K562 (cell line): ENCODE measurements around the gene JAM2. TPM values are rescaled to one million over a fixed set of nuclear protein-coding genes. Genes with fewer than 3 reads are reported as not detected.

ENCODE experiments used
- ATAC-seq: fragments of 200-7000 bp; cut with Tn5 transposase; 3 replicates; pipeline ENCODE4 v1.9.1; 2020; ENCODE audit warnings: moderate library complexity
- BruUV-seq: library from RNA; stranded (reverse); fragments of 400-500 nt; replicated peaks from 2 replicates; lab custom pipeline; 2021; lab: Mats Ljungman, UMichigan
- CTCF ChIA-PET: fragments of 300-600 bp; formaldehyde crosslinking; extraction: SDS; loops from one replicate; lab custom pipeline; 2021; ENCODE audit warnings: low intra/inter-chr PET ratio; lab: Yijun Ruan, JAX
- POLR2A ChIA-PET: fragments of 300-600, 350-650 bp; sonication (Branson Sonifier 250); formaldehyde crosslinking; extraction: SDS; loops from one replicate; lab custom pipeline; 2021; ENCODE audit warnings: antibody characterized with exemption, inconsistent platforms; lab: Yijun Ruan, JAX
- DNase-seq, 4 experiments: peaks; one replicate each; pipeline versions ENCODE4 v3.0.0 to v3.0.0-alpha.2; 2011 to 2018; ENCODE audit warnings: low spot score in 3 of 4, mixed read lengths in 3 of 4; ENCODE audit errors: extremely low read depth in 1 of 4
- FAIRE-seq: peaks from 2 replicates; lab custom pipeline; 2011; peaks lifted over from hg19 to GRCh38; lab: Jason Lieb, UNC
- H2AFZ ChIP-seq: 2 replicates; pipeline ENCODE4 v1.6.0; 2011; ENCODE audit warnings: low read depth, low read length, control low read depth, inconsistent platforms
- H3K27ac ChIP-seq: fragments of 200-600 bp; 3 replicates; pipeline ENCODE4 v1.8.0; 2011; ENCODE audit warnings: low read depth, mild to moderate bottlenecking, control low read depth, inconsistent platforms, low read length, moderate library complexity, mixed read lengths; ENCODE audit errors: extremely low read depth
- H3K27me3 ChIP-seq, 2 experiments: fragments of 300-600 bp in 1 of 2; 2 replicates in 1 of 2; 3 replicates in 1 of 2; pipeline versions ENCODE4 v1.6.0 to v1.8.0; 2011; ENCODE audit warnings: inconsistent platforms in 2 of 2, low read length in 2 of 2, mild to moderate bottlenecking in 1 of 2, mixed read lengths in 1 of 2, moderate library complexity in 1 of 2; ENCODE audit not compliant: control insufficient read depth in 2 of 2, insufficient read depth in 2 of 2
- H3K36me3 ChIP-seq: fragments of 300-600 bp; 3 replicates; pipeline ENCODE4 v1.8.0; 2011; ENCODE audit warnings: mild to moderate bottlenecking, low read length, inconsistent platforms; ENCODE audit not compliant: control insufficient read depth, insufficient read depth
- H3K4me1 ChIP-seq, 2 experiments: fragments of 200-600 bp in 1 of 2; replicated peaks in 1 of 2; 2 replicates in 1 of 2; 3 replicates in 1 of 2; pipeline versions ENCODE4 v1.5.1 to v1.8.0; 2011; ENCODE audit warnings: inconsistent platforms in 2 of 2, low read length in 2 of 2, mild to moderate bottlenecking in 1 of 2, mixed read lengths in 1 of 2, moderate library complexity in 1 of 2; ENCODE audit not compliant: control insufficient read depth in 2 of 2, insufficient read depth in 2 of 2
- H3K4me2 ChIP-seq: 2 replicates; pipeline ENCODE4 v1.6.1; 2011; ENCODE audit warnings: low read length, control low read depth, inconsistent platforms, mixed read lengths; ENCODE audit not compliant: insufficient read depth
- H3K4me3 ChIP-seq: fragments of 200-600 bp; sonication (generic), shearing (Covaris generic); 2 replicates; pipeline ENCODE4 v1.5.1; 2016; ENCODE audit warnings: control low read depth, inconsistent platforms
- H3K79me2 ChIP-seq: fragments of 200-600 bp; 3 replicates; pipeline ENCODE4 v1.8.0; 2011; ENCODE audit warnings: low read length, inconsistent platforms; ENCODE audit not compliant: control insufficient read depth, insufficient read depth
- H3K9ac ChIP-seq, 2 experiments: 2 replicates each; pipeline versions ENCODE4 v1.6.0 to v1.6.1; 2011; ENCODE audit warnings: low read depth in 2 of 2, low read length in 2 of 2, control low read depth in 1 of 2, inconsistent platforms in 1 of 2, mild to moderate bottlenecking in 1 of 2, mixed read lengths in 1 of 2; ENCODE audit not compliant: insufficient read depth in 1 of 2
- H3K9me1 ChIP-seq: one replicate; pipeline ENCODE4 v1.6.0; 2011; ENCODE audit warnings: inconsistent platforms, mild to moderate bottlenecking, low read length, moderate library complexity; ENCODE audit not compliant: control insufficient read depth, insufficient read depth
- H3K9me3 ChIP-seq: replicated peaks from 2 replicates; pipeline ENCODE4 v1.5.1; 2011; ENCODE audit warnings: low read depth, low read length, inconsistent platforms; ENCODE audit not compliant: control insufficient read depth, insufficient read depth
- H4K20me1 ChIP-seq: replicated peaks from 2 replicates; pipeline ENCODE4 v1.6.1; 2011; ENCODE audit warnings: low read length, inconsistent platforms, mixed read lengths; ENCODE audit not compliant: control insufficient read depth, insufficient read depth
- HDAC3 ChIP-seq: fragments of 450-650 bp; IDR thresholded peaks from 2 replicates; pipeline ENCODE4 v1.6.1; 2018; ENCODE audit warnings: borderline replicate concordance, mild to moderate bottlenecking, moderate library complexity; ENCODE audit not compliant: partially characterized antibody
- ZBED1 ChIP-seq: IDR thresholded peaks from 2 replicates; pipeline ENCODE4 v1.6.1; 2014
- ZBTB40 ChIP-seq, 2 experiments: fragments of 450-650 bp in 1 of 2; sonication (generic) in 1 of 2; formaldehyde crosslinking in 1 of 2; IDR thresholded peaks; 2 replicates each; pipeline versions ENCODE4 v1.7.1 to v1.9.0; 2016 to 2022; ENCODE audit warnings: inconsistent platforms in 1 of 2, mild to moderate bottlenecking in 1 of 2, missing genetic modification reagents in 1 of 2
- ZMIZ1 ChIP-seq, 2 experiments: fragments of 150-350 bp in 1 of 2; IDR thresholded peaks; 2 replicates each; pipeline ENCODE4 v1.6.1; 2012 to 2016; ENCODE audit warnings: low read depth in 2 of 2, low read length in 2 of 2, mild to moderate bottlenecking in 1 of 2, moderate library complexity in 1 of 2
- WGBS: fragments of 100-300 bp; shearing (Covaris generic); methylation state at CpG from one replicate; pipeline ENCODE4 v1.1.6; 2016; ENCODE audit warnings: low coverage, mixed read lengths; ENCODE audit not compliant: insufficient coverage; ENCODE audit errors: missing lambda C conversion rate; 5-methylcytosine and 5-hydroxymethylcytosine counted together
- in situ Hi-C: fragments of 300-500 bp; cut with MboI; formaldehyde crosslinking; loops from 4 replicates; pipeline ENCODE4 v1.15.0; 2018; ENCODE audit warnings: inconsistent platforms, mixed read lengths
- intact Hi-C: fragments of 100-400 bp; cut with micrococcal nuclease; formaldehyde crosslinking; loops from 2 replicates; pipeline ENCODE4 v1.14.2; 2022
- polyA plus RNA-seq, 8 experiments: library from polyadenylated mRNA; depleted of rRNA in 4 of 8; stranded (reverse) in 5 of 8; unstranded in 3 of 8; fragments of >200 nt; fragmentation: Nextera tagmentation in 2 of 8; fragmentation: Illumina TruSeq in 1 of 8; extraction: Ambion mirVana in 2 of 8; extraction: Trizol in 1 of 8; gene quantifications; 2 replicates each; pipeline versions ENCODE4 v1.2.1 to v1.2.3, GENCODE V29; 2011 to 2014; ENCODE audit warnings: inconsistent platforms in 1 of 8, missing spikeins in 1 of 8
- total RNA-seq, 7 experiments: library from RNA; depleted of rRNA in 6 of 7; stranded (reverse); fragments of >200 nt in 6 of 7; fragmentation: Illumina TruSeq in 2 of 7; extraction: Trizol in 2 of 7; gene quantifications; 2 replicates each; pipeline versions ENCODE4 v1.2.1 to v1.2.3, GENCODE V29; 2011 to 2021; ENCODE audit warnings: low replicate concordance in 1 of 7

The JAM2 gene
- total and polyA plus RNA-seq, 9 of the 15 experiments (the other 6 are each of a cell fraction or from before 2014, with no cell fraction given): 0.03 to 0.08 (median 0.07) TPM; not detected in 6

DNA sequence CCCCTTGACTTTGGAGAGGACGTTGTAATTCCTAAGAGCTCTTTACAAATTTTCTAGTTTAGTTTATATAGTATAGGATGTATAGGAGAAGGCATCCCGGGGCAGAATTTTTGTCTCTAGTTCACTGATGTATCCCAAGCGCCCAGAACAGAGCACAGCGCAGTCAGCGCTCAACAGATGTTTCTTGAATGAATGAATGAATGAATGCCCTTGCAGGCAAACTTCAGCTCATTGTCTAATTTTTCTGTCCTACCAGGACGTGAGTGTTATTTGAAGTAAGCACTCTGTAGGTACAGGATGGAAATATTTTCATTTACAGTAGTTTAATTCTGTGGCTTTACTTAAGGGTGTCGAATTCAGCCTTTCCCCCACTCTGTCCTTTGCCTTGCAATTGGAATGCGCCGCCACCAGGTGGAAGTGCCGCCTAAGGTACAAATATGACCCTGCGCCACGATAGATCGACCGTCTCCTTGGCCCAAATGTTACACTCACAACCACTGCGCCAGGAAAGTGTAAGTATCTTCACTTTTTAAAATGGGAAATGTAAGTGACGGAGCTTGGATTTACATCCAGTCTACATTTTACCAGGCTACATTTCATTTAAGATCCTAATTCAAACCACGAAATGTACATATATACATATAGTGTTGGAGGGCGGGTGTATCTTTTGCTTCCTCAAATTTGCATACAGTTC is 30.9 kb upstream of the JAM2 start (continued):
- no peak for TF ChIP-seq ZBED1

GRCh38 chr21:25614441-25614840 is 24.6 kb upstream of the JAM2 start:
- CTCF ChIA-PET: no interaction called here
- no peaks in the 10 kb centered on the region for H3K9me3 ChIP-seq
- no peak overlapping the region for H3K4me3 ChIP-seq
- no peak for ATAC-seq
- no peak overlapping the region for H3K4me2 ChIP-seq
- in situ Hi-C loops: no loop called here
- H3K79me2 ChIP-seq: no peaks in the 10 kb centered on the region
- no peak overlapping the region for H3K9ac ChIP-seq
- no peaks in the 10 kb centered on the region for H3K4me1 ChIP-seq
- no peaks in the 10 kb centered on the region for H3K27me3 ChIP-seq
- no peak for FAIRE-seq
- no peak overlapping the region for H2AFZ ChIP-seq
- no peaks in the 10 kb centered on the region for H3K9me1 ChIP-seq
- H3K36me3 ChIP-seq: no peaks in the 10 kb centered on the region
- DNase-seq: no peak
- BruUV-seq: no TSS peak
- POLR2A ChIA-PET: interaction anchor here (0.6 kb wide), 1 partner anchor 37 kb away, joined by 3 read pairs; no protein-coding TSS in a partner anchor
- intact Hi-C loops: no loop called here
- no peaks in the 10 kb centered on the region for H4K20me1 ChIP-seq
- H3K27ac ChIP-seq: no peak overlapping the region
- WGBS: 0% methylated on average over 1 of the region's 1 CpG
- TF ChIP-seq ZMIZ1 (IDR thresholded peaks at IDR 0.05; ENCODE audit: low read depth in 2 of 2, low read length in 2 of 2): no peak
- TF ChIP-seq ZBTB40 (IDR thresholded peaks at IDR 0.05): no peak
- no peak for TF ChIP-seq ZBTB40 (CRISPR knock-in tag; IDR thresholded peaks at IDR 0.05)
- TF ChIP-seq HDAC3: no peak
